K562 (cell line): ENCODE results near the gene CASKIN2. TPM values are rescaled to one million over a fixed set of nuclear protein-coding genes. Genes with fewer than 3 reads are reported as not detected.
A peak's percentile ranks its signal among the peaks of the same experiment; 100 is the strongest.

Experiments used
- CBX1 ChIP-seq: sonication (generic); IDR thresholded peaks from 2 replicates; pipeline ENCODE4 v1.6.1; 2016; ENCODE audit warnings: antibody characterized with exemption, low read depth, mild to moderate bottlenecking
- CREM ChIP-seq: IDR thresholded peaks from 2 replicates; pipeline ENCODE4 v1.6.1; 2014; ENCODE audit warnings: antibody characterized with exemption, low read depth
- ESRRA ChIP-seq: fragments of 450-650 bp; IDR thresholded peaks from 2 replicates; pipeline ENCODE4 v1.6.1; 2014; ENCODE audit warnings: low read depth, mild to moderate bottlenecking, moderate library complexity, borderline replicate concordance
- ETS2 ChIP-seq: IDR thresholded peaks from 2 replicates; pipeline ENCODE4 v1.6.1; 2016; ENCODE audit warnings: borderline replicate concordance, missing genetic modification characterization, mild to moderate bottlenecking, moderate library complexity, missing compliant biosample characterization; ENCODE audit not compliant: poor library complexity, severe bottlenecking
- GABPA ChIP-seq: fragments of 200-800 bp; sonication (Bioruptor generic); conservative IDR thresholded peaks from 2 replicates; pipeline ENCODE4 v1.6.1; 2016; ENCODE audit warnings: low read depth, missing genetic modification characterization, missing compliant biosample characterization
- NBN ChIP-seq: fragments of 450-650 bp; IDR thresholded peaks from 2 replicates; pipeline ENCODE4 v1.6.1; 2016; ENCODE audit warnings: low read depth, mild to moderate bottlenecking
- NKRF ChIP-seq: fragments of 450-650 bp; IDR thresholded peaks from 2 replicates; pipeline ENCODE4 v1.6.1; 2016; ENCODE audit warnings: borderline replicate concordance
- NR4A1 ChIP-seq, 2 experiments: fragments of 250-450 bp in 1 of 2; fragments of 450-650 bp in 1 of 2; sonication (Bioruptor Pico) in 1 of 2; IDR thresholded peaks; 2 replicates each; pipeline versions ENCODE4 v1.4.0 to v1.6.1; 2016 to 2020; ENCODE audit warnings: mild to moderate bottlenecking in 2 of 2, missing compliant biosample characterization in 1 of 2, missing genetic modification characterization in 1 of 2, moderate library complexity in 1 of 2
- SMAD3 ChIP-seq: fragments of 450-650 bp; formaldehyde crosslinking; conservative IDR thresholded peaks from 2 replicates; pipeline ENCODE4 v1.4.0; 2020; ENCODE audit warnings: mild to moderate bottlenecking
- TFAM ChIP-seq: fragments of 250-450 bp; sonication (Bioruptor Pico); conservative IDR thresholded peaks from 2 replicates; pipeline ENCODE4 v1.5.0; 2021; ENCODE audit warnings: mild to moderate bottlenecking, moderate library complexity
- ZBTB40 ChIP-seq, 2 experiments: fragments of 450-650 bp in 1 of 2; sonication (generic) in 1 of 2; formaldehyde crosslinking in 1 of 2; IDR thresholded peaks; 2 replicates each; pipeline versions ENCODE4 v1.7.1 to v1.9.0; 2016 to 2022; ENCODE audit warnings: inconsistent platforms in 1 of 2, mild to moderate bottlenecking in 1 of 2, missing genetic modification reagents in 1 of 2
- ZNF121 ChIP-seq: sonication (generic); formaldehyde crosslinking; conservative IDR thresholded peaks from 2 replicates; pipeline ENCODE4 v1.8.0; 2022; ENCODE audit warnings: missing genetic modification reagents
- ZNF586 ChIP-seq: fragments of 450-650 bp; formaldehyde crosslinking; conservative IDR thresholded peaks from 2 replicates; pipeline ENCODE4 v1.4.0; 2020; ENCODE audit warnings: mild to moderate bottlenecking, moderate library complexity
- polyA plus RNA-seq, 8 experiments: library from polyadenylated mRNA; depleted of rRNA in 4 of 8; stranded (reverse) in 5 of 8; unstranded in 3 of 8; fragments of >200 nt; fragmentation: Nextera tagmentation in 2 of 8; fragmentation: Illumina TruSeq in 1 of 8; extraction: Ambion mirVana in 2 of 8; extraction: Trizol in 1 of 8; gene quantifications; 2 replicates each; pipeline versions ENCODE4 v1.2.1 to v1.2.3, GENCODE V29; 2011 to 2014; ENCODE audit warnings: inconsistent platforms in 1 of 8, missing spikeins in 1 of 8
- total RNA-seq, 7 experiments: library from RNA; depleted of rRNA in 6 of 7; stranded (reverse); fragments of >200 nt in 6 of 7; fragmentation: Illumina TruSeq in 2 of 7; extraction: Trizol in 2 of 7; gene quantifications; 2 replicates each; pipeline versions ENCODE4 v1.2.1 to v1.2.3, GENCODE V29; 2011 to 2021; ENCODE audit warnings: low replicate concordance in 1 of 7

The CASKIN2 gene
- total and polyA plus RNA-seq, 9 of the 15 experiments (the other 6 are each of a cell fraction or from before 2014, with no cell fraction given), result 0.01 to 12.2 (median 2.1) TPM

- peak; percentile 54; the same call in 1 of the 2 replicates for TF ChIP-seq NKRF
- no peak for TF ChIP-seq ZNF586 (CRISPR knock-in tag)
- TF ChIP-seq CBX1, result peak; percentile 31; the same call in 1 of the 2 replicates
- no peak for TF ChIP-seq TFAM
- TF ChIP-seq GABPA (tag), result peak; percentile 19; the same call in 1 of the 2 replicates
- no peak for TF ChIP-seq ETS2
- no peak for TF ChIP-seq ZNF121 (CRISPR knock-in tag)
- TF ChIP-seq ESRRA, result peak; percentile 92
- TF ChIP-seq SMAD3 (CRISPR knock-in tag), result no peak
- 0 out of 2 replicates have a peak, but pooled peaks have one; percentile 69 for TF ChIP-seq NBN
- peak; percentile 66; the same call in 1 of the 2 replicates for TF ChIP-seq CREM
- TF ChIP-seq ZBTB40 (IDR thresholded peaks at IDR 0.05), result 0 out of 2 replicates have a peak, but pooled peaks have one; percentile 25
- no peak for TF ChIP-seq ZBTB40 (CRISPR knock-in tag; IDR thresholded peaks at IDR 0.05)
- 0 out of 2 replicates have a peak, but pooled peaks have one; percentile 35 for TF ChIP-seq NR4A1 (CRISPR knock-in tag; IDR thresholded peaks at IDR 0.05)
- 0 out of 2 replicates have a peak, but pooled peaks have one; percentile 24 for TF ChIP-seq NR4A1 (tag; IDR thresholded peaks at IDR 0.05)
Observed at GRCh38 chr17:75524970-75525805, 9.9 kb upstream of the CASKIN2 start, which contains the start of gene LLGL2 (continued).
